GM12875 (cell line): ENCODE results near the gene SIDT1.

Source experiments
- H3K4me3 ChIP-seq: one replicate; pipeline ENCODE4 v1.5.1; 2011; ENCODE audit warnings: low read depth, low read length, control low read depth
- CTCF ChIP-seq: IDR thresholded peaks from 2 replicates; pipeline ENCODE4 v1.5.1; 2011; ENCODE audit warnings: low read depth, mild to moderate bottlenecking, control low read depth, inconsistent platforms, low read length, moderate library complexity, borderline replicate concordance; ENCODE audit not compliant: insufficient read depth

Gene SIDT1

GRCh38 chr3:113659996-113660395, 127.6 kb downstream of the SIDT1 start:
- no peak for TF ChIP-seq CTCF
- no peak overlapping the region for H3K4me3 ChIP-seq

- TF ChIP-seq CTCF = no peak
- H3K4me3 ChIP-seq = no peak overlapping the region
These were observed 128.1 kb downstream of the SIDT1 start for GRCh38 chr3:113660458-113660857.

GRCh38 chr3:113660896-113661295, 128.5 kb downstream of the SIDT1 start:
- TF ChIP-seq CTCF = no peak
- H3K4me3 ChIP-seq = no peak overlapping the region

- no peak for TF ChIP-seq CTCF
- H3K4me3 ChIP-seq = no peak overlapping the region
These were observed 130.5 kb downstream of the SIDT1 start for GRCh38 chr3:113662824-113663223.

GRCh38 chr3:113663324-113663750, 131.0 kb downstream of the SIDT1 start:
- H3K4me3 ChIP-seq = no peak overlapping the region
- TF ChIP-seq CTCF = no peak

- no peak for TF ChIP-seq CTCF
- no peak overlapping the region for H3K4me3 ChIP-seq
These were observed 131.4 kb downstream of the SIDT1 start for GRCh38 chr3:113663761-113664160.

GRCh38 chr3:113664523-113665094, 132.3 kb downstream of the SIDT1 start:
- H3K4me3 ChIP-seq = no peak overlapping the region
- no peak for TF ChIP-seq CTCF
